CD4-positive, alpha-beta T cell treated with Interleukin-10 for 1 hour (primary cell): Measurements from ENCODE around the gene TNFRSF25.
"Not testable (repeated sequence)": the region's sequence is repeated elsewhere in the genome, so short reads cannot be mapped to it uniquely, and the experiment has no call there.

Experiments
- DNase-seq: peaks from one replicate; pipeline ENCODE4 v3.0.0-alpha.2; 2020

The TNFRSF25 gene

DNA sequence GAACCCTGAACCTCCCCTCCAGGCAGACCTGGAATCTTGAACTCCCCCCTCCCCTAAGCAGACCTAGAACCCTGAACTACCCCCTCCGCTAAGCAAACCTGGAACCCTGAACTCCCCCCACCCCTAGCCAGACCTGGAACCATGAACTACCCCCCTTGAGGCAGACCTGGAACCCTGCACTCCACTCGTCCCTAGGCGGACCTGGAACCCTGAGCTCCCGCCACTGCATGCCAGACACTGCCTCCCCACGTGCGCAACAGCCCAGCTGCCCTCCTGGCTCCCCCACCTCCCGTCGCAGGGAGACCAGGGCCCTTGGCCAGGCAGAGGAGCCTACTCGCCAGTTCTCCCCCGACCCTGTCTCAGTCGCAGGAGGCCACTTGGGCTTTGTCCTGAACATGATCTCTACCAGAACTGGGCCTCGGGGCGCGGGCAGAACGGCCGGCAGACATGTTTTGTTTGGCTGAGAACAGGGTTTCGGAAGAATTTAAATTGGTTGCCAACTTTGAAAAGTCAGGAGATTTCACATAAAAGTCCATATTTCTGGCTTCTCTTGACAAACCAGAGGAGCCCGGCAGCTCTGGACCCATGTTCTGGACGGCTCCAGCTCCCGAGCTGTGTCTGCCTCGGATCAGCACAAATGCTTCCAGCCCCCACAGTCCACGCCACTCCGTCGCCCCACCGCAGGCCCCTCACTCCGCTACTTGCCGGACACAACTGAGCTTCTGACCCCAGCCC lies 34.7 kb upstream of the TNFRSF25 start:
- DNase-seq, result no peak

DNA sequence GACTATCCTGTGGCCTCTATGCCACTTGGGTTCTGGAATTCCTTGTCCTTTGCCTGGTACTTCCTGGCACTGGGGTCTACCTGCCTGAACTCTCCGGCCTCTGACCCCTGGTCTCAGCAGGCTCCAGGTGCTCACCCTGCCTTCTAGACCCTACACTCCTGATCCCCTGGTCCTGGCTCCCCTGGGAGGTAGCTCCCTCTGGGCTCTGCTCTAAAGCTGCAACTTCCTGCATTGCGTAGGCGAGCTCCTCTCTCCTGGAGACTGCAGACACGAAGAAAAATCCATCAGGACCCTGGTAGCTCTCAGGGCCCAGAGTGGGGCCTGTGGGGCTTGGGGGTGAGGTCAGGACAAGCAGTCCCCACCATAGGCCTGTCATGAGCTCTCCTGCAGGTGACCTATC lies 33.3 kb upstream of the TNFRSF25 start:
- no peak for DNase-seq

DNA sequence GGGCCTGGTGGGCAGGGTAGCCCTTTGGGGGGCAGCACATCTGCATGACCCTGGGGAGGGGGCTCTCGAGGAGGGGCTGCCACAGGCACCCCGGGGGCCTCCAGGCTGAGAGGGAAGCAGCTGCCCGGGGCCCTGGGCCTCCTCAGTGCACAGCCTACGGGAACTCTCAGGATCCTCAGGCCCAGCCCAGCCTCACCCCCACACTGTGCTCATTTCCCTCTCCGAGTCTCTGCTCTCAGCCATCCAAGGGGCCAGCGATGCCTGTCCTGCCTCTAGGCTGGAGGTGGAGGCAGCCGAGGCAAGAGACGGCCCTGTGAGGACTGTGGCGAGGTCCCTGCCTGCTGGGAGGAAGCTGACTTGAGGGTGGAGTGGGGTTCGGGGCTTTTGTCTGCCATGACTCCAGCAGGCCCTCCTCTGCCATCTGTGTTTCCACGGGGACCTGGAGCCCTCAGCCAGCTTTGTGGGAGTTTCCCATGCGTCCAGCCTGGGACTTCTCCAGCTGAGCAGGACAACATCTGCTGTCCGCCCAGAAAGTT lies 32.7 kb upstream of the TNFRSF25 start:
- no peak for DNase-seq

DNA sequence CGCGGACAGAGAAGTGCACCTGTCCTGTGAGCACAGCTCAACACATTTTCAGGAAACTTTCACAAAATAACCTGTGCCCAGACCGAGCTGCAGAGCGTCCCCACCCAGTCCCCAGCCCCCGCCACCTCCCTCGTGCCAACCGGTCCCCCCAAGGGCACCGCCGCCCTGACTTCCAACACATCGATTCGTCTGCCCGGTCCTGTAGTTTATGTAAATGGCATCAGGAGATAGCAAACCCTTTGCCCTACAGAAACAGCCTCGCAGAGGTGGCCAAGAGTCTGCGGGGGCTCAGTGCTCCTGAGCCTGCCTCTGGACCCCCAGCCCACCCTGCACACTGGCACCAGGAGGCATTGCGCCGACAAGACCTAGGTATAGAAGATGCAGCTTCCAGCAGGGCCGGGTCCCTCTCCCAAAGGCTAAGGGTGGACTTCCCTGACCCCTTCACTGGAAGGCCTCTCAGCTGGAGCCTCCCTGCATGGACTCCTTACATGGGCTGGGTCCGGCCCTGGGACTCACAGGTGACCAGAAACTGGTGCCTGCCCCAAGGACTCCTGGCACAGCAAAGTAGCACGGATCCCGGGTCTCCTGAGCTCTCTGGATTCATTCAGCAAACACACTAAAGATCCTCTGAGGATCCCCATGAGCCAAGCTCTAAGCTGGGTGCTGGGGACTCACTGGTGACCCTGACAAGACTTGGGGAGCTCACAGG lies 32.0 kb upstream of the TNFRSF25 start:
- DNase-seq, result no peak

DNA sequence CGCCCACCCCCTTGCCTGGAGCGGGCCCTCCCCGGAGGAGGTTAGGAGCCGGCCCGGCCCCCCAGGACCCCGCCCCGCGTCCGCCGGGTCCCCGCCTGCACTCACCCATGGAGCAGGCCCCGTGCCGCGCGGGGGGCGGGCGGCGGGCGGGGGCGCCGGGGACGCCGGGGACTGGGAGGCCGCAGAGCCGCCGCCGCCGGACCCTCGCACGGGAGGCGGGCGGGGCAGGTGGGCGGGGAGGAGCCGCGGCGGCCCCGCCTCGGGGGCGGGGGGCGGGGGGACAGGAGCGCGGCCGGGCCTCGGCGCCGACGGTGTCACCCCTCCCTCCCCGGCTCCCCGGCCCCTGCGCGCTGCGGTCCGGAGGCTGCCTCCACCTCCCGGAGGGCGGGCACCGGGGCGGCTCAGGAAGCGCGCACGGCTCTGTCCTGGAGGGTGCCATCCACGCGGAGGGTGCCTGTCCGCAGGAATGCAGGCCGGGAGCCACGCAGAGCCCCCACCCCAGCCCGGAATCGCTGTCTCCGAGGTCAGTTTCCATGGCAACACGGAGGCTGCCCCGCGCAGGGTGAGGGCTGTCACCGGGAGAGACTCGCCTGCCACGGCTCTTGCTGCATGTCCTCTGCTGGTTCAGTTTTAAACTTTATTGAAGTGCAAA lies 31.4 kb upstream of the TNFRSF25 start:
- peak; percentile 60 for DNase-seq

DNA sequence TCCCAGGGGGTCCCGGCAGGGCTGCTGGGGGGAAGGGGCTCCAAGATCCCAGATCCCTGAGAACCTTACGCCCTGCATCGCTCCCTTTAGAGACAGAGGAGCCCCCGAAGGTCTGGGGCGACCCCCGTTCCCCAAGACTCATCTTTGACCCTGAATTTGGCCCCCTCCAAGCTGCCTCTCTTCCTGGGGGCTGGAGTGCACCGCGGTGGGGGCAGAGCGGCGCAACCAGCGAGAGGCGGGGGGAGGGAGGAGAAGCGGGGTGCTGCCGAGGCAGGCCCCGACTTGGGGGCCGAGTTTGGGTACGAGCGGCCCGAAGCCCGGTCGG lies 30.9 kb upstream of the TNFRSF25 start:
- no peak for DNase-seq

DNA sequence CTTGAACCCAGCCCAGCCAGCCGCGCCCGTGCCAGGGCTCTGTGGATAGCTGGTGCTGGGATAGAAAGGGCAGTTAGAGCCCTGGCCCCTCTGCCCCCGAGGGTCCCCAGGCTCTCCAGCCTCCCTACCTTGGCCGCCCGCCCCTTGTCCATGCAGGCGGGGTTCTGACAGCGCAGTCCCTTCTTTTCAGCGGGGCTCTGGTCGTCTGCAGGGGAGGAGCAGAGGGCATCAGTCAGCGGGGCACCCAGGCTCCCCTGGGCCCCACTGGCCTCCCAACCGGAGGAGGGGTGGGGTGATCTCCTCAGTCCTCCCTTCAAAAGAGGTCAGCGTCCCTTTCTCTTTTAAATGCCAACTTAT lies 30.4 kb upstream of the TNFRSF25 start:
- DNase-seq, result no peak

DNA sequence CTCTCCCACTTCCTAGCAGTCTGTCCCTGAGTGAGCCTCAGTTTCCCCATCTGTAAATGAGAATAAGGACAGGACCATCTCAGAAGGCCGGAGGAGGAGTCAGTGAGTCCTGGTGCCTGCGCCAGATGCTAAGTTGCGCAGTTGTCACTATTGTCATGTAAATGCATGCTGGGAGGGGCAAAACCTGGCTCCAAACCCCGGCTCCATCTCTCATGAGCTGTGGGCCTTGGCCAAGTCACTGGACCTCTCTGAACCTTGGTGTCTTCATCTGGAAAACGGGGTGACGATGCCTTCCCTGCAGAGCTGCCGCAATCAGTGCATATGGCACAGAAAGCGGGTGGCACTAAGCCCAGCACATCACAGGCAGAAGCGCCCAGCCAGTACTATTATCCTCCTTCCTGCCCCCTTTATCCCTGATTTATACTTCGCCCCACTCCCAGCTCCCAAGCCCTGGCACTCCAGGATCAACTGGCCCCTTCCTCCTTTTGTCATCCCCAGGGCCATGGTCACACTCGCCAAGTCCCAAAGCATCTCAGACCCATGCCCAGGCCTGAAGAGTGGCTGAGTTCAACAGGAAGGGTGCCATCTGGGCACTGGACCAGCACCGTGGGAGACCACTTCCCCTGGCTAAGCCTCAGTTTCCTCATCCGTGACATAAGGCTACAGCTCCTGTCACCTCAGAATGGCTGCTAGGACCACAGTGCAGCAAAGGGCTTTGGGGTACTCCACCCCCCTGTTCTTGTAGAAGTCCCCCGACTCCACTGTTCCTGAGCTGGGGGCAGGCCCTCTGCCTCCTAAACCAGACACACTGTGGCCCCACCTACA lies 29.8 kb upstream of the TNFRSF25 start:
- no peak for DNase-seq

DNA sequence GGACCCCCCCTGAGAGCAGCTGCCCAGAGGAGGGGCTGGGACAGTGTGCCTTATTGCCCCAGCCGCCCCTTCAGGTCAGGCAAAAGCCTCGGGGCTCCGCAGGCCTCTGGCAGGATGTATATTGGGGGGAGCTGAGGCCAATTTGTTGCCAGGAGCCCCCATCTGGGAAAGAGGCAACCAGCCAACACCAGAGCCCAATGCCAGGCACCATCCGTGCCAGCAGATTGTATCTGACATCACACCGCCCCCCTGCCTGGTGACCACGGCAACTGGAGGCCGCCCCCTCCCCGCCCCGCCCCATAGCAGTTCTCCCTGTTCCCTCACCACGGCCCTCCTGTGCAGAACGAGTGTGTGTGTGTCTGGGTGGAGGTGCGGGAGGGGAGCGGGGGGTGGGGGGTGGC lies 29.1 kb upstream of the TNFRSF25 start:
- DNase-seq, result no peak

DNA sequence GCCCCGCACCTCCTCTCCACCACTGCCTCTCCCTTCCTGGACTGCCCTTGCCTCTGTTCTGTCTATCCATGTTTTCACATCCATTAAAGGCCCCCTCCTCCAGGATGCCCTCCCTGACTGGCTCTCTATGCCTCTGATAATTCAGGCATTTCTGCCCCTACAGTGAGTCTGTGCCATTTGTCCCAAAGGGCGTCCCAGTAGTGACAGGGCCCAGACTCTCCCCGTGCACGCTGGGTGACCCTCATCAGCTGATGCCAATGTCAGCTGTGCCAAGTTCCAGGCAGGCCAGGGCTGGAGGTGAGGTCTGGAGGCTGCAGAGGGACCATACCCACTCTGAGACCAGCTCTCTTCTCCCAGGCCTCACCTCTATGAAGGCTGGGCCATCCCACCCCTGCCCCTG lies 28.7 kb upstream of the TNFRSF25 start:
- no peak for DNase-seq

DNA sequence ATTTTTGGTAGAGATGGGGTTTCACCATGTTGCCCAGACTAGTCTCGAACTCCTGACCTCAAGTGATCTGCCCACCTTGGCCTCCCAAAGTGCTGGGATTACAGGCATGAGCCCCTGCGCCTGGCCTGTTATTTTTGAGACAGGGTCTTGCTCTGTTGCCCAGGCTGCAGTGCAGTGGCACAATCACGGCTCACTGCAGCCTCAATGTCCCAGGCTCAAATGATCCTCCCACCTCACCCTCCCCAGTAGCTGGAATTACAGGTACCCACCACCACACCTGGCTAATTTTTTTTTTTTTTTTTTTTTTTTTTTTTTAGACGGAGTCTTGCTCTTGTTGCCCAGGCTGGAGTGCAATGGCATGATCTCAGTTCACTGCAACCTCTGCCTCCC lies 27.9 kb upstream of the TNFRSF25 start:
- not testable (repeated sequence) for DNase-seq

DNA sequence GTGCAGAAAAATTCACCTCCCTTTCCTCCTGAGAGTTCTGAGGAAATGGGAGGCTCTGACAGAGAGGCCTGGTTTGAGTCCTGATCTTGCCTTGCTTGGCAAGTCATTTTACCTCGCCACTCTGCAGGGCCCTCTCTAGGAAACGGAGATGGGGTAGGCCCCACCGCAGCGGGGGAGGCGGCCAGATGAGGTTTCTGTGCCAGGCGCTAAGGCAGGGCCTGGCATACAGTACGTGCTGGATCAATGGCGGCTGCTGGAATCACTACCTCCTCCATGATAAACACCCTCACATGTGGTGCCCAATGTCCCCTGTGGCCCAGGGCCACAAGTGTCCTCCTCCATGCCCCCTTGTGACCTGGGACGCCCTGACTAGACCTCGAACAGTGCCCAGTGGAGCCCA lies 26.0 kb upstream of the TNFRSF25 start:
- DNase-seq, result no peak

DNA sequence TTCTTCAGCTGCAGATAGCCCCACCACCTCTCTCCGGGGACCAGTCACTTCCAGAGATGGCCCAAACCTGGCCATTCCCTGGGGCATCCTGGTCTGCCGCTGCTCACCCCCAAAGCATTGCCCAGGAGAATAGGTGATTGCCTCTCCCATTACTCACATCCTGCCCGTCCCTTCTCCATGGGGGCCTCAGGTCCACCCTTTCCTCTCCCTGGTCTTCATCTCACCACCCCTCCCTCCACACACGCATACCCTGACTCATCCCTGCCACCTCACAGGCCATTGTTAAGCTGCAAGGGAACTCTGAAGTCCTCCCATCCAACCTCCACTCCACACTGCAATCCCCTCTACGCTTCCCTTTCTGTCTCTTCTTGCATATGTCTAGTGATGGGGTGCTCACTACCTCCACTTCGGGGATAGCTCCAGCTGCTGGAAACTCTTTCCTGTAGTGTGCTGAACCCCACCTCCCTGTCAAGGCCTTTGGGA lies 25.5 kb upstream of the TNFRSF25 start, which contains the start of gene PLEKHG5:
TSS of gene PLEKHG5 (minus strand) at position 188 of the 483 bp plus-strand sequence. CDS start 14,096 bp downstream, outside the sequence.
- DNase-seq, result no peak

DNA sequence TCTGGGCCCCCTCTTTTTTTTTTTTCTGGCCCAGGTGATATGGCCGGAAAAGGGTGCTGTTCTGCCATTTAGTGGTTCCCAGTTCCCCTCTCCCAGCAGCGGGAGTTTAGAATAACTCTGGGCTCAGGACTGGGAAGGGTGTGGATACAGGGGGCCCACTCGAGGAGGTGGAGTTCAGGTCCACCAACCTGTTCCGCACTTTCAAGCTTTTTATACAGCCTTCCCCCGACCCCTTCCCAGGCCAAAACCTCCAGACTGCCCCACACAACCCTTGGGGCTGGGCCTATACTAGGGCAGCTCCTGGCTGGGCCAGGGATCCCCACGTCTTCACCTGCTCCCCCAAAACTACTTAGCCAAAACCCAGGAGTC lies 25.1 kb upstream of the TNFRSF25 start:
- DNase-seq, result no peak

DNA sequence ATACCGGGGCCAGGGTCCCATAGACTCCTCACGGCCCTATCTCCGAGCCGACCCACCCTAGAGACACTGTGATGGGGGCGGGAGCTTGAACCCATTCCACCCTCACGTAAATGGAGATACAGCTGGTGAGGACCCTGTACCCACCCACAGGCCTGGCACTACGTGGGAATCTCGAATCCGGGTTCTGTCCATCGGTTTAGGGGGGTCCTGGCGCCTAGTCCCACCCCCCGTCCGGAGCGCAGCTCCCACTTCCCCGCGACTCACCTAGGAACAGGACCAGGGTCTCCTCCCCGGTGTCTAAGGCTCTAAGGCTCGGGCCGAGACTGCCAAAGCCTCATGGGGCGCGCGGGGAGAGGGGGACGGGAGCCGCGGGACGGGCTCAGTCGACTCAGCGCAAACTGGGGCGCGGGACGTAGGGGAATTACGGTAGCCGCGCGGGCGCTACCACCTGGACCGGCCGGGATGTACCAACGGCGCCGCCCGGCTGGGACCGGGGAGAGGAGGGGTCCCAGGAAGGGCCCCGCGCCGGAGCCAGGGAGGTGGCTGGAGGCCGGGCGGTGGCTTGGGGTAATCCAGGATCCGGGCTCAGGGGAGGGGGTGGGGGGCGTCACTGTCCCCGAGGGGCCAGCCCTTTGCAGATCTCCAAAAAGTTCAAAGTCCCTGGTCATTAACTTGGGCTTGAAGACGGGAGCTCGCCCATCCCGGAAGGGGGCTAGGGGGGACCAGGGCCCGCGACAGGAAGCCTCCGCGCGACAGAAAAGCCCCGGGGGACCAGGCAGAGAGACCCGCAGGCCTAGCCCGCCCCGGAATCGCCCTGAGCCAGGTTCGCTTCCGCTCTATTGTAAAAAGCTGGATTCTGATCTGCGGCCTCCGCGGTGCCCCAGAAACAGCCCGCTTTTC lies 24.5 kb upstream of the TNFRSF25 start:
- DNase-seq, result peak; percentile 55

DNA sequence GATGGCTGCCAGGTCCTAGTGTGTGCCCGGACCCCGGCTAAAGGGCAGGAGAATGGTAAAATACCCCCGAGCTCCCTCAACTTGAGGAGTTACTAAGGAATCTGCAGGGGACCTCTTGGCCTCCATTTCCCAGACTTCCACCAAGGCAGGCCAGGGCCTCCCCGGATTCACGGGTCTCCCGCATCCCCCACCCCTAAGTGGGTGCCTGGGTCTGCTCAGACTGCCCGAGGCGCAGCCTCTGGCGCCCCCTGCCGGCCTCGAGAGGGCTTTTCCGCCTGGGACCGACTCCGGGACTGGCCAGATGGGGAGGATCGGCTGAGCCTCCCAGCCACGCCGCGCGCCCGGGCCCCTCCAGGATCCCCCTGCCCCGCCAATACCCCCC lies 23.8 kb upstream of the TNFRSF25 start:
- peak; percentile 81 for DNase-seq

DNA sequence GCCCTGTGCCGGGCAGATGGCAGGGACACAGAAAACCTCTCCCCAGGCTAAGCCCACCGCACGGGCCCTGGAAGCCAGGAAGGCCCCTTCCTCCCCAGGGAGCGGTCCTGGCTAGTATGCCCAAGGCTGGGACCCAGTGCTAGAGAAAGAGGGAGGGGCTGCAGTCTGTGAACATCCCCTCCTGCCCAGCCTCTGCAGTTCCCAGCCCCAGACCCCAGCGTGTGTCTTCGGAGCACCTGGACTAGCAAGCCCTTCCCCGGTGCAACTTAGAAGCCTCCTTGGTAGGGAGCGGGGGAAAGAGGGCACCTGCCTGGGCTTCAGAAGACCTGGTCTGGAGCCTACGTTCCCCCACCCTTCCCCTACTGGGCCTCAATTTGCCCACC lies 23.4 kb upstream of the TNFRSF25 start:
- no peak for DNase-seq

DNA sequence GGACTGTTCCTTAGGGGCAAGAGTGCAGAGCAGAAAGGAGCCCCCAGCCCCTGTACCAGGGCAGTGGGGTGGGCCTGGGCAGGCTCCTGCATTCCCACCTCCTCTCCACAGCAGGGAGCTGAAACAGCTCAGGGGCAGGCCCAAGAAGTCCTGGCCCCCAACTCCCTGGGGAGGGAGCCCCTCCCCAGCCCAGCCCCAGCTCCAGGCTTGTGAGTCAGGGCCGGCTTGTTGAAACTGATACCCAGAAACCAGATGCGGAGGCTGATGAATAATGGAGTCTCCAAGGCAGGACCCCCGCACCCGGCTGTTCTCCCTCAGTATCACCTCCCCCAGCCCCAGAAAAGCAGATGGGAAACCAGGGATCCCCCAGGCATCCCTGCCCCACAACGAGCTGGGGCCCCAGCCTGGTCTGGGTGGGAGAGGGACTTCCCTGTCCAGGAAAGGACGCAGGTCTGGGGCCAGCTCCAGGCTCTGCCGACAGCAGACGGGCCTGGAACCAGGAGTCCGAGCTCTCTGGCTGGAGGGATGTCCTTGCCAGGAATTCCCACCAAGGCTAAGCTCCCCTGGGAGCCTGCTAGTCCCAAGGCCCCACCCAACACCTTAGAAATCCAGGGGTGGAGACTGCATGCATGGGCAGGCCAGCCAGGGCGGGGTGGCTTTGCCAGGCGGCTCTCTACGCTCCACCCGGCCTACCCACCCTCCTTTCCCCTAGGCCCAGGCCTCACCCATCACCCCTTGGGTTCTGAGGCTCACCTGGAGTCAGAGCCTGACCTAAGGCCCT lies 22.8 kb upstream of the TNFRSF25 start:
- DNase-seq, result no peak

DNA sequence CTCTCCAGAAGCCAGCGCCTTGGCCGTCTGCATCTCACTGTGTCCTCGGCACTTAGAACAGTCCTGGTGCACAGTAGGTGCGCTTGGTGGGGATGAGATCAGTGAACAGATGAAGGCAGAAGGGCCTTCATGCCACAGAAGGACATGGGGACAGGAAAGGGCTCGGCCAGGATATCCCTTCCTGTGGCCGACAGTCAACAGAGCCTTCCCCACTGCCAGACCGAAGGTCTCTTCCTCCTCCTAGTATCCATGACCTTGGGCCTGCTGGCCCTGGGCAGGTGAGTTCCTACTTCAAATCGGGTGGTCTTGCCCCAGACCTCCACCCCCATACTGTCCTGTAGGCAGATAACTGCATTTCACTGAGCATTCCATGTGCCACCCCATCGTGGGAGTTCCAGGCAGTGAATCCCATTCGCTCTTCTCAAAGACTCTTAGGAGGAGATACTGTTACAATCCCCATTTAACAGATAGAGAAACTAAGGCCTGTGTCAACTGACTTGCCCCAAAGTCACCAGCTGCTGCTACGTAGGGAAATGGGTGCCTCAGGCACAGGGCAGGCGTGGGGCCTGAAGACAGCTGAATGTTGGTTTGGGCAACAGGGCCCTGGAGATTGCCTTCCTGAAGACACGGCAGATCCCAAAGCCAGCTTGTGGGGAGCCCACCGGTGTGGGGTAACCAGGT lies 22.0 kb upstream of the TNFRSF25 start:
- no peak for DNase-seq

DNA sequence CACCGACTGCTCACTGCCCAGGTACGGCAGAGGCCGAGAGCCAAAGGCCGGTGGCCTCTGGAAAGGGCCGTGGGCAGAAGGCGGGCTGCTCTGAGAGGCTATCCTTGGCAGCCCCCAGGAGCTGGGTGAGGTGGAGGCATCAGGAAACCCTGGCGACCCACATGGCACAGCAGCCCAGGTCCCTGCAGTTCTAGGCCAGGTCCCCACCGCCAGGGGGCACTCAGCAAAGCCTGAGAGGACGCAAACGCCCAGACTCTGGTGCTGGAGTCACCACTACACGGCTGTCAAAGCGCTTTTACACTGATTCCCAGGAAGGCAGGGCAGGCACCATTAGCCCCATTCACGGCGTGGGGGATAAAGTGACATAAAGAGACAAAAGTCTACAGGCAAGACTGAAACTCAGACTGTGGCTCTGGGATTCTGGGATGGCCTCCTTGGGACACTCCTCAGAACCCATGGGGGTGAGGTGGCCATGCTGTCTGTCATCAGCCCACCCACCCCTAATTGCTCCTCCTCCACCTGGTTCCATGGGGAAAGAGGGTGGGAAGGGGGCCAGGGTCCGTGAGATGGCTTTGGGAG lies 20.5 kb upstream of the TNFRSF25 start:
- DNase-seq, result peak; percentile 86
